HG03280 (cell line): Measurements from ENCODE around the gene ABHD17B.

Source experiments
- ATAC-seq: cut with Tn5 transposase; IDR thresholded peaks from one replicate; pipeline ENCODE4 v1.9.1; 2021; ENCODE audit warnings: mild to moderate bottlenecking, moderate library complexity; ENCODE audit not compliant: unreplicated experiment

The ABHD17B gene

GRCh38 chr9:71879644-71880174 is 31.3 kb downstream of the ABHD17B start:
- ATAC-seq, result no peak

DNA sequence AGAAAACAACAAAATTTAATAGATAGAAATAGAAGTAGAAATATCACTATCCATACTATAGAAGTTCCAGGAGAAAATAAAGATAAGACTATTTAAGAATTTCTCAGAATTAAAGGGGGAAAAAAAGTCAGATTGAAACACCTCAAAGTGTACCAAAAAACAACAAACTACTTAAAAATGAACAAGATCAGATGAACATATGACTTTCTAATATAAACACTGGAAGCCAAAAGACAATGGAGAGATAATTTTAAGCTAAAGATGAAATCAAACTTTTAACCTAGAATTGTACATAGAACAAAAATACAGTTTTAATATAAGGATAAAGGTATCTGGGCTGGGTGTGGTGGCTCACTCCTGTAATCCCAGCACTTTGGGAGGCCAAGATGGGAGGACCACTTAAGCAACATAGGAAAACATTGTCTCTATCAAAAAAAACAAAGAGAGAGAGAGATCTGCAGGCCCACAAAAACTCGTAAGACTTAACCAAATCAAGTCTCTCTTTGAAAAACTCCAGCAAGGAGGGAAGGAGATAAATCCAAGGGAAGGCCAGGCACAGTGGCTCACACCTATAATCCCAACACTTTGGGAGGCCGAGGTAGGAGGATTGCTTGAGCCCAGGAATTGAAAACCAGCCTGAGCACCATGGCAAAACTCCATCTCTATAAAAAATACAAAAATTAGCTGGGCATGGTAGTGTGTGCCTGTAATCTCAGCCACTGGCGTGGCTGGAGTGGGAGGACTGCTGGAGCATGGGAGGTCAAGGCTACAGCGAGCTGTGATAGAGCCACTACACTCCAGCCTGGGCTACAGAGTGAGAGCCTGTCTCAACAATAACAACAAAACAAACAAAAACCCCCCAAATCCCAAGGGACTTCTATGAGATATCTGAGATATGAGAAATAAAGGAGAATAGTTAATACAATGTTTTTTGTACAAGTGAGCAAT is 32.4 kb downstream of the ABHD17B start:
- no peak for ATAC-seq

GRCh38 chr9:71876829-71877228 is 34.2 kb downstream of the ABHD17B start:
- no peak for ATAC-seq

- ATAC-seq, result no peak
Observed at GRCh38 chr9:71876106-71876505, 34.9 kb downstream of the ABHD17B start.

DNA sequence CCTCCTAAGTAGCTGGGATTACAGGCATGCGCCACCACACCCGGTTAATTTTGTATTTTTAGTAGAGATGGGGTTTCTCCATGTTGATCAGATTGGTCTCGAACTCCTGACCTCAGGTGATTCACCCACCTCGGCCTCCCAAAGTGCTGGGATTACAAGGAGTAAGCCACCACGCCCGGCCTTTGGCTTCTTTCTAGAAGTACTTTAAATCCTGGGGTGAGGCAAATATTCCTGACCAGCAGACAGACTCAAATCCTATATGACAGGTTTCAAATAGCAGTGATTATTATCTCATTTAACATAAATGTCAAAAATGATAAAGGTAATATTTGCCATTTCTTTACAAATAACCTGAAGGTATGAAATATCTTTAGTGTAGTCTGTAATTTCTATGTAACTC is 35.6 kb downstream of the ABHD17B start:
- ATAC-seq, result no peak

- no peak for ATAC-seq
Observed at GRCh38 chr9:71863631-71864030, 47.4 kb downstream of the ABHD17B start.

- ATAC-seq, result no peak
Observed at GRCh38 chr9:71861618-71862017, 49.4 kb downstream of the ABHD17B start.

DNA sequence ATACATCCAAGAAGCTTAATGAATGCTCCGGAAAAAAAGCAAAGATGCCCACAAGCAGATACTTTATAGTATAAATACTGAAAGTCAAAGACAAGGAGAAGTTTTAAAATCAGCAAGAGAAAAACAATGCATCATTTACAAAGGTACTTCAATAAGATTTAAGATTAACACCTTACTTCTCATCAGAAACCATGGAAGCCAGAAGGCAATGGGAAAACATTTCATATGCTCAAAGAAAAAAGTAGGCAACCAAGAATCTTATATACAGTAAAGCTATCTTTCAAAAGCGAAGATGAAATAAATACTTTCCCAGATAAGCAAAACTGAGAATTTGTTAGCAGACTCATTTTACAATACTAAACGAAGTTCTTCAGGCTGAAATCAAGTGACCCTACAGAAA is 51.1 kb downstream of the ABHD17B start:
- no peak for ATAC-seq

- no peak for ATAC-seq
Observed at GRCh38 chr9:71858812-71859211, 52.2 kb downstream of the ABHD17B start.

GRCh38 chr9:71858102-71858798 is 52.7 kb downstream of the ABHD17B start:
- no peak for ATAC-seq

DNA sequence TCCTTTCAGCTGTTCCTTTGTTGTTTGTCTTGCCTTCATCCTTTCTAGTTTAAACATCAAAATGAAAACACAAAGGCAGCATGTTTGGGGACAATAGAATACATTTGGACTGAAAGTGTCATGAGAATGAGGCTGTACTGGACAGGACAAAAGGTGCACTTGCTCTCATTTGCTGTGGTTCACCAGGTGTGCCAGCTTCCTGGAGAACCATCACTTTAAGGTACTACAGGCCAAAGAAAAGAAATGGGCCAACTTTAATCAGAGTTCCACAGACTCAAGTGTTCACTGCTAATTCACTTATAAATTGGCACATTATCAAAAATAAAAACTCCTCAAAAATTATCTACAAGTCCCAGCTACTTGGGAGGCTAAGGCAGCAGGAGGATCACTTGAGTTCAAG is 53.8 kb downstream of the ABHD17B start:
- no peak for ATAC-seq

DNA sequence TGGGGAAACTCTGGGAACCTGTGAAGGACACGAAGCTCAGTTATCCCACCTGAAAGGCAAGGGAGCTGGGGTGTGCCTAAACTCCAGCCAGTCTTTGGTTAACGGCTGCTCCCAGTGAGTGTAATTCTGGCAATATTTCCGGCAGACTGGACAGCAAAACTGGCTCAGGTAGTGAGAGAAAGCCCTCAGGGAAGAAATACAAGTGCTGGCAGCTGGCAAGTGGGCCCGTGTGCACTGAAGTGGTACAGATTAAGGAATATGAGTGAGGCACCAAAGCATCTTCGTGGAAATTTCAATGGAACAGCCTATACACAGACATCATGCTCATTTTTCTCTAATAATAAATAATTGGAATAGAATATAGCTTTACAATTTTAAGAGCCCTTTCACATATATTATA is 56.2 kb downstream of the ABHD17B start:
- ATAC-seq, result no peak

DNA sequence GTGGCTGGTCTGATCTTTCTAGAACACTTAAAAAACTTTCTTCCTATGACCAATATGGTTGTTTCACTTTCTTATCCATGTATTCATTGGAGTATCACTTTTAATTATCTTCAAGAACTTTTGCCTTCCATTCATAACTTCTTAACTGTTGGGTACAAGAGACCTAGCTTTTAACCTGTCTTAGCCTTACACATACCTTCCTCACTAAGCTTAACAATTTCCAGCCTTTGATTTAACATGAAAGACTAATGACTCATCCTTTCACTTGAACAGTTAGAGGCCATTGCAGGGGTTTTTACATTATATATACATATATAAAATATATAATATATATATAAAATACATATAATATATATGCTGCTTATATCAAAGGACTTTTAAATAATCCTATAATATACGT is 57.9 kb downstream of the ABHD17B start:
- no peak for ATAC-seq

- no peak for ATAC-seq
Observed at GRCh38 chr9:71850996-71851395, 60.0 kb downstream of the ABHD17B start.

DNA sequence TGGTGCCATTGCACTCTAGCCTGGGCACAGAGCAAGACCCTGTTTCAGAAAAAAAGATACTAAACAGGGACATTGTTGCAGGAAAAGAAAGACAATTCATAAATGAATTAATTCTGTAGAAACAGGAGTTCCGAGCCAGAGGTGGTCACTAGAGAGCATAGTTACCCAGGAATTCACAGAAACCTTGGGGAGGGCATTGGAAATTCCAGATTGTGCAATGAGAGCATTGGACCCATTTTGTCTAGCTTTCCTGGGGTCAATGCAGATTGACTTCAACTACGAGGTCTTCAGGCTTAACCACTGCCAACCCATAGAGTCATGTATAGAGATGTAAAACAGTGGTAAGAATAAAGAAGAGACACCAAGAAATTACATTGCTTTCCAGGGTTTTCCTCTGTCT is 63.1 kb downstream of the ABHD17B start:
- no peak for ATAC-seq

- ATAC-seq, result no peak
Observed at GRCh38 chr9:71844808-71845207, 66.2 kb downstream of the ABHD17B start.

DNA sequence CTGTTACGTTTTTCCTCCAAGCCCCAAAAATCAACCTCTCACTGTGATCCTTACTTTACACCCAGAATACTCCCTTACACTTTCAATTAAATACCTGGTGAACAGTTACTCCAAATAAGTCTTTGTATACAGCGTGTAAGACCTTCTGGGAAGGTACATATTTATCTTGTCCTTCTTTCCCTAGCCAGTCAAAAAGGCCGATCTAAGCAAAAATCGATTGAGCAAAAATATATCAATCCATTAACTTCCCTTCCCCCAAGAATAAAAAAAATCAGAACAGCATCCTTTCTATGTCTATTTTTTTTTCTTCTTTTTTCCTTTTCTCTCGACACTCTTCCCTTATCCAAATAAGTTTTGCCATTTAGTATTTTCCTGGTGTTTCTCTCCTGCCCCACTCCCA is 71.3 kb downstream of the ABHD17B start:
- no peak for ATAC-seq

GRCh38 chr9:71835596-71835995 is 75.4 kb downstream of the ABHD17B start:
- ATAC-seq, result no peak

- no peak for ATAC-seq
Observed at GRCh38 chr9:71830929-71831328, 80.1 kb downstream of the ABHD17B start.

- no peak for ATAC-seq
Observed at GRCh38 chr9:71830153-71830552, 80.8 kb downstream of the ABHD17B start.

DNA sequence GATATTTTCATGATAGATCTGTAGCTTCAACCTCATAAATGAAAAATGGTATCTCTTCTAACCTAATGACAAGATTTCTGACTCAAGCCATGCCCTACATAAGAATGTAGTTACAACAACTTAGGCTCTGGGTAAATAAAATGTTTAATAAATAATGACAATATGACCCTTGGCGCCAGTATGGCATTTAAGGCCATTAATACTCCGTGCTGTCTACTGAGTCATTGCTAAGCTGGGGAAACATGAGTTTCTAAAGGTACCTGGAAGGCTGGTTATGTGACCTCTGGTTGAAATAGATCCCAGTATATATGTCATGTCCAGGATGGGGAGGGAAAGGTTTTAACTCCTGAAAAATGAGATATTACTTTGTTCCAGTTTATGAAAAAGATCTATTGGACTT is 84.7 kb downstream of the ABHD17B start:
- no peak for ATAC-seq

- ATAC-seq, result no peak
Observed at GRCh38 chr9:71824257-71824656, 86.7 kb downstream of the ABHD17B start.
